HG03575 (cell line): Measurements from ENCODE around the gene KRTDAP.

Experiments
- ATAC-seq: cut with Tn5 transposase; IDR thresholded peaks from one replicate; pipeline ENCODE4 v1.9.1; 2021; ENCODE audit not compliant: unreplicated experiment, insufficient number of reproducible peaks, low FRiP score; ENCODE audit errors: extremely low read depth

Gene KRTDAP

GRCh38 chr19:35490364-35490763 lies at the start of gene KRTDAP:
Gene KRTDAP (minus strand): TSS chr19:35490464. CDS start chr19:35490442, 22 bp downstream.
- ATAC-seq = no peak

- ATAC-seq = no peak
Measured at GRCh38 chr19:35539850-35540249, 49.6 kb upstream of the KRTDAP start.

- no peak for ATAC-seq
Measured at GRCh38 chr19:35539314-35539713, 49.0 kb upstream of the KRTDAP start.

GRCh38 chr19:35534803-35535480 lies 44.7 kb upstream of the KRTDAP start:
- no peak for ATAC-seq

- no peak for ATAC-seq
Measured at GRCh38 chr19:35533822-35534392, 43.6 kb upstream of the KRTDAP start.

GRCh38 chr19:35533201-35533821 lies 43.0 kb upstream of the KRTDAP start, which contains the start of gene GAPDHS:
Gene GAPDHS (plus strand): TSS chr19:35533456. CDS start chr19:35533528, 72 bp downstream.
- ATAC-seq = no peak

- no peak for ATAC-seq
Measured at GRCh38 chr19:35531291-35531690, 41.0 kb upstream of the KRTDAP start.

- no peak for ATAC-seq
Measured at GRCh38 chr19:35529241-35530218, 39.3 kb upstream of the KRTDAP start.

GRCh38 chr19:35528218-35529038 lies 38.2 kb upstream of the KRTDAP start, which contains the start of gene SBSN:
Gene SBSN (minus strand): TSS chr19:35528311. CDS start chr19:35528281, 30 bp downstream.
- no peak for ATAC-seq

GRCh38 chr19:35525873-35526272 lies 35.6 kb upstream of the KRTDAP start:
- ATAC-seq = no peak

- ATAC-seq = no peak
Measured at GRCh38 chr19:35524181-35524837, 34.0 kb upstream of the KRTDAP start.

GRCh38 chr19:35522745-35523327 lies 32.6 kb upstream of the KRTDAP start:
- ATAC-seq = no peak

- ATAC-seq = no peak
Measured at GRCh38 chr19:35521124-35521743, 31.0 kb upstream of the KRTDAP start.

GRCh38 chr19:35519291-35519690 lies 29.0 kb upstream of the KRTDAP start:
- no peak for ATAC-seq

GRCh38 chr19:35518313-35518712 lies 28.0 kb upstream of the KRTDAP start:
- no peak for ATAC-seq

GRCh38 chr19:35517342-35517741 lies 27.1 kb upstream of the KRTDAP start:
- no peak for ATAC-seq

GRCh38 chr19:35516310-35516709 lies 26.0 kb upstream of the KRTDAP start:
- no peak for ATAC-seq
